Measurements from ENCODE around the gene RNASEH1.

- TF ChIP-seq BRCA1 (IDR thresholded peaks at IDR 0.05; ENCODE audit: low read depth, low read length), result no peak
- no peak for TF ChIP-seq GABPA (IDR thresholded peaks at IDR 0.05; ENCODE audit: borderline replicate concordance, insufficient read depth, low read length)
- TF ChIP-seq USF2 (IDR thresholded peaks at IDR 0.05; ENCODE audit: low read length), result no peak
- no peak for TF ChIP-seq POLR2A (IDR thresholded peaks at IDR 0.05; ENCODE audit: control extremely low read depth in 1 of 2, low read depth in 2 of 2, low read length in 2 of 2)
- TF ChIP-seq EZH2 (IDR thresholded peaks at IDR 0.05; ENCODE audit: low read depth, low read length, severe bottlenecking), result no peak
- TF ChIP-seq RBBP5 (IDR thresholded peaks at IDR 0.05; ENCODE audit: borderline replicate concordance, low read depth, low read length), result no peak
- no peak for TF ChIP-seq RFX5 (IDR thresholded peaks at IDR 0.05; ENCODE audit: borderline replicate concordance, low read depth, low read length)
- TF ChIP-seq CTCF (IDR thresholded peaks at IDR 0.05; ENCODE audit: control extremely low read depth in 1 of 3, insufficient read depth in 1 of 3, low read depth in 1 of 3, low read length in 3 of 3), result no peak
- no peak for TF ChIP-seq YY1 (IDR thresholded peaks at IDR 0.05; ENCODE audit: low read depth, low read length)
These were observed 16.0 kb downstream of the RNASEH1 start for GRCh38 chr2:3542107-3542506.

Measured in H1 (cell line).